ENCODE measurements around the gene DLG2. TPM values are rescaled to one million over a fixed set of nuclear protein-coding genes. Genes with fewer than 3 reads are reported as not detected.

The DLG2 gene
- total and polyA plus RNA-seq, 7 donors = 0.23 to 5.3 (median 3.4) TPM

- ATAC-seq = no peak
- intact Hi-C loops (cut with DNase I) = no loop called here
- no peaks in the 10 kb centered on the region for H3K9me3 ChIP-seq
- no peaks in the 10 kb centered on the region for H3K36me3 ChIP-seq (ENCODE audit: insufficient read depth in 1 of 2, low read depth in 1 of 2)
- H3K27me3 ChIP-seq (ENCODE audit: insufficient read depth in 3 of 3, low read length in 2 of 3) = peaks cover 0 to under 1% (median 0%) of the 10 kb centered on the region in 3 donors
- no peak overlapping the region for H3K4me3 ChIP-seq
- no peak overlapping the region for H3K27ac ChIP-seq
- H3K4me1 ChIP-seq = no peaks in the 10 kb centered on the region
- 82 to 92% (median 90%) methylated on average over 2 of the region's 2 CpGs for WGBS, 3 donors
- no peak for DNase-seq
- no peak for TF ChIP-seq CTCF (IDR thresholded peaks at IDR 0.05)
Observed at GRCh38 chr11:84894666-84895065, 732.5 kb downstream of the DLG2 start.

- Histone ChIP-seq H3K4me3 (no peak overlapping the region), H3K36me3 (ENCODE audit: insufficient read depth in 1 of 2, low read depth in 1 of 2) (no peaks in the 10 kb centered on the region), H3K27ac (no peak overlapping the region), H3K9me3 (no peaks in the 10 kb centered on the region), H3K4me1 (peaks cover 4% of the 10 kb centered on the region), H3K27me3 (ENCODE audit: insufficient read depth in 3 of 3, low read length in 2 of 3) (no peaks in the 10 kb centered on the region)
- ATAC-seq = no peak
- WGBS, 3 donors = 60 to 71% (median 68%) methylated on average over 3 of the region's 3 CpGs
- intact Hi-C loops (cut with DNase I) = no loop called here
- peak in 1 of 2 donors; percentile 27 for DNase-seq
- no peak for TF ChIP-seq CTCF (IDR thresholded peaks at IDR 0.05)
Observed at GRCh38 chr11:84890676-84891075, 736.5 kb downstream of the DLG2 start.

- DNase-seq (no peak), ATAC-seq (no peak)
- Histone ChIP-seq H3K4me3 (no peak overlapping the region), H3K36me3 (ENCODE audit: insufficient read depth in 1 of 2, low read depth in 1 of 2) (no peaks in the 10 kb centered on the region), H3K4me1 (peaks cover 4% of the 10 kb centered on the region), H3K27me3 (ENCODE audit: insufficient read depth in 3 of 3, low read length in 2 of 3) (no peaks in the 10 kb centered on the region), H3K27ac (no peak overlapping the region), H3K9me3 (no peaks in the 10 kb centered on the region)
- intact Hi-C loops (cut with DNase I) = no loop called here
- no peak for TF ChIP-seq CTCF (IDR thresholded peaks at IDR 0.05)
- 74 to 94% (median 84%) methylated on average over 3 of the region's 3 CpGs for WGBS, 3 donors
Observed at GRCh38 chr11:84889556-84889955, 737.6 kb downstream of the DLG2 start.

GRCh38 chr11:84887055-84887629, 740.0 kb downstream of the DLG2 start:
- Histone ChIP-seq H3K36me3 (ENCODE audit: insufficient read depth in 1 of 2, low read depth in 1 of 2) (no peaks in the 10 kb centered on the region), H3K9me3 (no peaks in the 10 kb centered on the region), H3K4me1 (peaks cover 4% of the 10 kb centered on the region), H3K27ac (no peak overlapping the region), H3K4me3 (no peak overlapping the region), H3K27me3 (ENCODE audit: insufficient read depth in 3 of 3, low read length in 2 of 3) (no peaks in the 10 kb centered on the region)
- intact Hi-C loops (cut with DNase I) = no loop called here
- DNase-seq (no peak), ATAC-seq (no peak)
- WGBS, 3 donors = 58 to 62% (median 61%) methylated on average over 3 of the region's 3 CpGs
- TF ChIP-seq CTCF (IDR thresholded peaks at IDR 0.05) = no peak

GRCh38 chr11:84886344-84886743, 740.8 kb downstream of the DLG2 start:
- no peak for DNase-seq
- 4 to 6% (median 4%) methylated on average over 1 of the region's 1 CpG for whole genome bisulfite sequencing, 3 donors
- peaks cover 4% of the 10 kb centered on the region for H3K4me1 ChIP-seq
- no peaks in the 10 kb centered on the region for H3K27me3 ChIP-seq (ENCODE audit: insufficient read depth in 3 of 3, low read length in 2 of 3)
- H3K4me3 ChIP-seq = no peak overlapping the region
- H3K9me3 ChIP-seq = no peaks in the 10 kb centered on the region
- peak in 3 of 4 donors; percentile 80 to 85 (median 81) for ATAC-seq
- TF ChIP-seq CTCF (IDR thresholded peaks at IDR 0.05) = no peak
- intact Hi-C loops (cut with DNase I) = no loop called here
- no peak overlapping the region for H3K27ac ChIP-seq
- no peaks in the 10 kb centered on the region for H3K36me3 ChIP-seq (ENCODE audit: insufficient read depth in 1 of 2, low read depth in 1 of 2)
